Measurements from ENCODE around the gene BRWD1.

GRCh38 chr21:39136711-39137110, 176.7 kb downstream of the BRWD1 start:
- TF ChIP-seq, protein P1, sequence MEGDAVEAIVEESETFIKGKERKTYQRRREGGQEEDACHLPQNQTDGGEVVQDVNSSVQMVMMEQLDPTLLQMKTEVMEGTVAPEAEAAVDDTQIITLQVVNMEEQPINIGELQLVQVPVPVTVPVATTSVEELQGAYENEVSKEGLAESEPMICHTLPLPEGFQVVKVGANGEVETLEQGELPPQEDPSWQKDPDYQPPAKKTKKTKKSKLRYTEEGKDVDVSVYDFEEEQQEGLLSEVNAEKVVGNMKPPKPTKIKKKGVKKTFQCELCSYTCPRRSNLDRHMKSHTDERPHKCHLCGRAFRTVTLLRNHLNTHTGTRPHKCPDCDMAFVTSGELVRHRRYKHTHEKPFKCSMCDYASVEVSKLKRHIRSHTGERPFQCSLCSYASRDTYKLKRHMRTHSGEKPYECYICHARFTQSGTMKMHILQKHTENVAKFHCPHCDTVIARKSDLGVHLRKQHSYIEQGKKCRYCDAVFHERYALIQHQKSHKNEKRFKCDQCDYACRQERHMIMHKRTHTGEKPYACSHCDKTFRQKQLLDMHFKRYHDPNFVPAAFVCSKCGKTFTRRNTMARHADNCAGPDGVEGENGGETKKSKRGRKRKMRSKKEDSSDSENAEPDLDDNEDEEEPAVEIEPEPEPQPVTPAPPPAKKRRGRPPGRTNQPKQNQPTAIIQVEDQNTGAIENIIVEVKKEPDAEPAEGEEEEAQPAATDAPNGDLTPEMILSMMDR (IDR thresholded peaks at IDR 0.05) = no peak
- TF ChIP-seq POLR2A (IDR thresholded peaks at IDR 0.05) = no peak
